Measurements from ENCODE around the gene MRPL20. TPM values are rescaled to one million over a fixed set of nuclear protein-coding genes. Genes with fewer than 3 reads are reported as not detected.
"Not testable (repeated sequence)": the region's sequence is repeated elsewhere in the genome, so short reads cannot be mapped to it uniquely, and the experiment has no call there.

Gene MRPL20
- total RNA-seq, 2 experiments from 2014 or later = 111 to 117 TPM

DNA sequence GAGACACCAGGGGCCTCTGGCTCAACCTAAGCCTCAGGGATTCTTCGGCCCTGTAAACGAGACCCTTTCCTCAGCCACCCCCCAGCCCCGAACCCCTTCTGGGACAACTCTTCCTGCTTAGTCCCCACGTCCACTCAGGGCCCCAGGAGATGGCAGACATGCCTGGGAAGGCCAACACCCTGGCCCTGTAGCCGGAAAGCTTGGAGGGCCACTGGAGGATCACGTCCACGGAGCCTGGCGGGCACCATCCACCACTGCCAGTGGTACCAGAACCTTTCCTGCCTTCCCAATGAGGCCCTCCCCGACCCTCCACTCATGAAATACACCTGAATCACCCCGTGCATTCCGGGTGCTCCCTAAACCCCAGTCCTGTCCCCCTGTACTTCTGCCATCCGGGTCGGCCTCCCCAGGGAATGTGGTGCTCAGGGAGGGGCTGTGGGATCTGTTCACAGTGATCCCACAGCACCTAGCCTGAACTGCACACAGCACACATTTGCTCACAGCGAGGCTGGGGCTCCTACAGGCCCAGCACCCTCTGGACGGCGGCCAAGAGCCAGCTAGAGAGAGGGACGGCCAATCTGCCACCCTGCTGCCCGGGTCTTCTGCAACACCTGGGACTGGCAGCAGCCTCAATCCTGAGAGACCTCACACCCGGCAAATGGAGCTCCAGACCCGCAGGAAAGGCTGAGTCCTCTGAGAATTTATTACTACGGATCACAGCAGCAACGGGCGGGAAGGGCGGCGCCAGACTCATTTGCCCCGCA, 33.9 kb downstream of the MRPL20 start:
- DNase-seq (no peak), ATAC-seq (no peak)
- Mint-ChIP-seq H3K36me3 (ENCODE audit: low read depth) (peaks cover 15% of the 10 kb centered on the region), H3K27ac (peak overlapping the region; percentile 30), H3K4me1 (ENCODE audit: low read depth) (peaks cover 40% of the 10 kb centered on the region), H3K4me3 (peak overlapping the region; percentile 90), H3K27me3 (ENCODE audit: low read depth) (no peaks in the 10 kb centered on the region), H3K9me3 (ENCODE audit: insufficient read depth) (no peaks in the 10 kb centered on the region)
- POLR2A ChIA-PET = interaction anchor here (0.6 to 0.9 kb wide), 3 partner anchors 26 to 251 kb away, joined by 3 read pairs; partner anchors contain the start of gene CCNL2
- CTCF ChIA-PET = interaction anchor here (0.7 to 1.6 kb wide), 8 partner anchors 15 to 341 kb away, joined by 3 to 8 read pairs (median 4); partner anchors contain the start of gene TAS1R3

DNA sequence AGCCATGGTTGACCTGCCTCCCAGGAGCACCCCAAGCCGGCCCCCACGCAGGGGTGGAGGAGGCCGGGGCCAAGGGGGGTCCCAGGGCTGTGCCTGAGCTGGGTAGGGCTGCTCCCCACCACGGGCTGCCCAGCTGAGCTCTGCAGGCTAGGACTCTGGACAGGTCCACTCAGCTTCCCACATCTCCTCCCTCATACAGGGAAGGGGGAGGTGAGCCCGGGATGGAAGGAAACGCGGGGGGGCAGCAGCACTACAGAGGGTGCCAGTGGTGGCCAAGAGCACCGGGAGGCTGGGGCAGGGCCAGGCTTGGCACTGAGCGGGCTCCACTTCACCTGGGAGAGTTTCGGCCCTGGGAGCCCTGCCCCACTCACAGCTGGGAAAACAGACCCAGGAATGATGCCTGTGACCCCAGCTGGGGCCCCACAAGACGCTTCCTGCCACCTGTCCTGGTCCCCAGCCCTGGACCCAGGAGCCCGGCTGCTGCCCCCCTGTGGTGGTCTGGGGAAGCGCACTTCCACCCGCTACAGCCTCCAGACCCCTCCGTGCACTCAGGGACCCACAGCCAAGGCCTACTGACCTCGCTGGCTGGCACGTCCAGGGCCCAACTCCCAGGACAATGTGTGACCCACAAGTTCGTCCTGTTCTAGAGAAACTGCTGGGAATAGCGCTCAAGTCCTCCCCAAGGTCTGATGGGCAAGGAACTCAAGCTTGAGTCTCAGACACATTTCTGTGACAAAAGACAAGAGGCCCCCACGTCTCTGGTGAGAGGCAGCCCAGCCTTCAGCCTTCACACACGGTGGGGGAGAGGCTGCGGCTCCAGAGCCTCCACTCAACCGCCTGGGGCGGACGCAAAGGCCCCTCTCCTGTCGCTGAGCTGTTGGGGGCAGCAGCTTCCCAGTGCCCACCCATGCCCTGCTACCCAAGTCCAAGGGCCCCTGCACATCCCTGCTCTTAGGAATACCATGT, 35.1 kb downstream of the MRPL20 start:
- Mint-ChIP-seq H3K9me3 (ENCODE audit: insufficient read depth) (no peaks in the 10 kb centered on the region), H3K36me3 (ENCODE audit: low read depth) (peaks cover 15% of the 10 kb centered on the region), H3K27ac (peak overlapping the region; percentile 62), H3K4me3 (peak overlapping the region; percentile 58), H3K27me3 (ENCODE audit: low read depth) (no peaks in the 10 kb centered on the region), H3K4me1 (ENCODE audit: low read depth) (peaks cover 40% of the 10 kb centered on the region)
- CTCF ChIA-PET = interaction anchor here (0.6 to 1.9 kb wide), 23 partner anchors 9 to 359 kb away, joined by 3 to 14 read pairs (median 4); partner anchors contain the start of genes CCNL2, DVL1, ISG15 and TAS1R3
- ATAC-seq = peak; percentile 43
- POLR2A ChIA-PET = interaction anchor here (0.6 to 1.2 kb wide), 4 partner anchors 18 to 45 kb away, joined by 3 read pairs; partner anchors contain the start of gene CCNL2
- peak; percentile 85 for DNase-seq

DNA sequence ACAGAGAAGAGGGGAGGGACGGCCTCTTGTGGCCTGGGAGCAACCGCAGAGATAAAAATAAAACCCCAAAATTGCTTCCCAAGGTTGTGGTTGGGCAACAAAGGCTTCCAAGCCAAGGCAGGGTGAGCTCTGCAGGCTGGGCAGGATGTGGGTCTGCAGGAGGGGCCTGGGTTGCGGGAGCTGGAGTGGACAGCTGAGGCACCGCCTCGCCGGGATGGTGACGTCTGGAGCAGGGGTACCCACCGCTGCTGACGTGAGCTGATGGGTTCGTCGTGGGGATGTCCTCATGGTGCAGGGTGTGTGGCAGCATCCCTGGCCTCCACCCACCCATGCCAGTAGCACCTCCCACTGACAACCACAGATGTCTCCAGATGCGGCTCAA, 35.7 kb downstream of the MRPL20 start:
- ATAC-seq (peak; percentile 33), DNase-seq (peak; percentile 83)
- no peaks in the 10 kb centered on the region for H3K9me3 Mint-ChIP-seq (ENCODE audit: insufficient read depth)
- POLR2A ChIA-PET = interaction anchor here (1.2 to 1.5 kb wide), 2 partner anchors 17 to 20 kb away, joined by 3 to 4 read pairs; no protein-coding TSS in a partner anchor
- peak overlapping the region; percentile 62 for H3K27ac Mint-ChIP-seq
- H3K4me1 Mint-ChIP-seq (ENCODE audit: low read depth) = peaks cover 38% of the 10 kb centered on the region
- H3K4me3 Mint-ChIP-seq = peak overlapping the region; percentile 32
- H3K36me3 Mint-ChIP-seq (ENCODE audit: low read depth) = peaks cover 15% of the 10 kb centered on the region
- CTCF ChIA-PET = interaction anchor here (0.7 to 1.9 kb wide), 13 partner anchors 9 to 358 kb away, joined by 3 to 14 read pairs (median 4); partner anchors contain the start of genes CCNL2, DVL1, ISG15 and TAS1R3
- H3K27me3 Mint-ChIP-seq (ENCODE audit: low read depth) = no peaks in the 10 kb centered on the region

DNA sequence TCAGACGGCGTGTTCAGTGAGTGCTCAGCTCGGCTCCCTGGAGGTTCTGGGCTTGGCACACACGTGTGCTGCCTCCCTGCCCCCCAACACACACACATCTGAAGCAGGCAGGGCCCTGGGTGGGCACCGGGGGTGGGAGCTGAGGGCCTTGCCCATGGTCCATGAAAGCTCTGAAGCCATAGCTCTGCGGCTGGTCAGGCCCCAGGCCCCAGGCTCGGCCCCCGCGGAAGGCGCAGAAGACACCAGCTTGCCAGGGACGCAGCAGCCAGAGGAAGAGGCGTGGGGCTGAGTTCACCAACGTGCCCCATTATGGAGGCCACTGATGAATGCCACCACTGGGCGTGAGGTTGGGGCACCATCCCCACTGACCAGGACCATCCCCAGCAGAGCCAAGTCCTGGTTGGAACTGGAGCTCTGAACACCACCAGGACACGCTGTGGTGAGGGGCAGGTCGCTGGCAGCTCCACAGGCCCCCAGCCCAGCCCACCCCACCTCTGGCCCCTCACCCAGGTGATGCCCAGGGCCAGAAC, 36.3 kb downstream of the MRPL20 start:
- H3K27me3 Mint-ChIP-seq (ENCODE audit: low read depth) = no peaks in the 10 kb centered on the region

DNA sequence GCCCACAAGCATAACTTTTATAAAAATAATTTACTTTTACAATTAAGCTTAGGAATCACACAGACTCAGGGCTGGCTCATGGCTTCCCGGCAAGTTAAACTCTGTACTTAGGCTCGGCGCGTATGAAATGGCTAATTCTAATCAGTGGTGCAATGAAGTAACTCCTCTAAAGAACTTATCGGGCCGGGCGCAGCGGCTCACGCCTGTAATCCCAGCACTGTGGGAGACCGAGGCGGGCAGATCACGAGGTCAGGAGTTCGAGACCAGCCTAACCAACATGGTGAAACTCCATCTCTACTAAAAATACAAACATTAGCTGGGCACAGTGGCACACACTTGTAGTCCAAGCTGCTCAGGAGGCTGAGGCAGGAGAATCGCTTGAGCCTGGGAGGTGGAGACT, 37.0 kb downstream of the MRPL20 start:
- H3K4me3 Mint-ChIP-seq; H3K27ac Mint-ChIP-seq; H3K9me3 Mint-ChIP-seq (ENCODE audit: insufficient read depth); H3K27me3 Mint-ChIP-seq (ENCODE audit: low read depth); DNase-seq; CTCF ChIA-PET; ATAC-seq: not testable (repeated sequence)
- POLR2A ChIA-PET = interaction anchor here (1.5 kb wide), 1 partner anchor 19 kb away, joined by 4 read pairs; no protein-coding TSS in a partner anchor
- Mint-ChIP-seq H3K36me3 (ENCODE audit: low read depth) (peaks cover 13% of the 10 kb centered on the region), H3K4me1 (ENCODE audit: low read depth) (peaks cover 34% of the 10 kb centered on the region)

More for the DNA sequence above, 36.3 kb downstream of the MRPL20 start:
- peaks cover 15% of the 10 kb centered on the region for H3K36me3 Mint-ChIP-seq (ENCODE audit: low read depth)
- CTCF ChIA-PET = interaction anchor here (1.0 to 1.9 kb wide), 7 partner anchors 8 to 248 kb away, joined by 3 to 14 read pairs (median 4); partner anchors contain the start of genes CCNL2 and DVL1
- H3K4me1 Mint-ChIP-seq (ENCODE audit: low read depth) = peaks cover 34% of the 10 kb centered on the region
- ATAC-seq (no peak), DNase-seq (no peak)
- POLR2A ChIA-PET = interaction anchor here (1.2 to 1.5 kb wide), 2 partner anchors 17 to 19 kb away, joined by 3 to 4 read pairs; no protein-coding TSS in a partner anchor
- H3K4me3 Mint-ChIP-seq = no peak overlapping the region
- H3K9me3 Mint-ChIP-seq (ENCODE audit: insufficient read depth) = no peaks in the 10 kb centered on the region
- no peak overlapping the region for H3K27ac Mint-ChIP-seq

DNA sequence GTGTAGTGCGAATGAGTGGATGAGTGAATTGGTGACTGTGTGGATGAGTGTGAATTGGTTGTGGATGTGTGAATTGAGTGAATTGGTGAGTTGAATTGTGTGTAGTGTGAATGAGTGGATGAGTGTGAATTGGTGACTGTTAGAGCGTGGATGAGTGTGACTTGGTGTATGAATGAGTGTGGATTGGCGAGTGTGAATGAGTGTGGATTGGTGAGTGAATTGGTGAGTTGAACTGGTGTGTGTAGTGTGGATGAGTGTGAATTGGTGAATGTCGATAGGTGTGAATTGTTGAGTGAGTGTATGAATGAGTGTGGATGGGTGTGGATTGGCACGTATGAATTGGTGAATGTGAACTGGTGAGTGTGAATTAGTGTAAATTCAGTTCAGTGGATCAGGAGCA, 39.8 kb downstream of the MRPL20 start:
- ChIA-PET POLR2A (no interaction called here), CTCF (no interaction called here)
- Mint-ChIP-seq H3K4me3 (no peak overlapping the region), H3K9me3 (ENCODE audit: insufficient read depth) (no peaks in the 10 kb centered on the region), H3K36me3 (ENCODE audit: low read depth) (peaks cover 2% of the 10 kb centered on the region), H3K27ac (no peak overlapping the region), H3K27me3 (ENCODE audit: low read depth) (no peaks in the 10 kb centered on the region), H3K4me1 (ENCODE audit: low read depth) (peaks cover 16% of the 10 kb centered on the region)
- DNase-seq (no peak), ATAC-seq (no peak)

DNA sequence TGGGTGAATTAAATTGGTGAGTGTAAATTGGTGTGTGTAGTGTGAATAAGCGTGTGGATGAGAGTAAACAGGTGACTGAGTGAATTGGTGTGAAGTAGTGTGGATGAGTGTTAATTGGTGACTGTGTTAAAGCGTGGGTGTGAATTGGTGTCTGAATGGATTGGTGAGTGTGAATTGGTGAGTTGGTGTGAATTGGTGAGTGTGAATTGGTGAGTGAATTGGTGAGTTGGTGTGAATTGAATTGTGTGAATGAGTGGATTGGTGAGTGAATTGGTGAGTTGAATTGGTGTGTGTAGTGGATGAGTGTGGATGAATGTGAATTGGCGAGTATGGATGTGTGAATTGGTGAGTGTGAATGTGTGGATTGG, 40.4 kb downstream of the MRPL20 start:
- POLR2A ChIA-PET = no interaction called here
- Mint-ChIP-seq H3K27me3 (ENCODE audit: low read depth) (peaks cover 5% of the 10 kb centered on the region), H3K4me1 (ENCODE audit: low read depth) (peaks cover 12% of the 10 kb centered on the region), H3K27ac (no peak overlapping the region), H3K4me3 (no peak overlapping the region), H3K9me3 (ENCODE audit: insufficient read depth) (no peaks in the 10 kb centered on the region), H3K36me3 (ENCODE audit: low read depth) (no peaks in the 10 kb centered on the region)
- CTCF ChIA-PET = no interaction called here
- no peak for DNase-seq
- ATAC-seq = no peak

DNA sequence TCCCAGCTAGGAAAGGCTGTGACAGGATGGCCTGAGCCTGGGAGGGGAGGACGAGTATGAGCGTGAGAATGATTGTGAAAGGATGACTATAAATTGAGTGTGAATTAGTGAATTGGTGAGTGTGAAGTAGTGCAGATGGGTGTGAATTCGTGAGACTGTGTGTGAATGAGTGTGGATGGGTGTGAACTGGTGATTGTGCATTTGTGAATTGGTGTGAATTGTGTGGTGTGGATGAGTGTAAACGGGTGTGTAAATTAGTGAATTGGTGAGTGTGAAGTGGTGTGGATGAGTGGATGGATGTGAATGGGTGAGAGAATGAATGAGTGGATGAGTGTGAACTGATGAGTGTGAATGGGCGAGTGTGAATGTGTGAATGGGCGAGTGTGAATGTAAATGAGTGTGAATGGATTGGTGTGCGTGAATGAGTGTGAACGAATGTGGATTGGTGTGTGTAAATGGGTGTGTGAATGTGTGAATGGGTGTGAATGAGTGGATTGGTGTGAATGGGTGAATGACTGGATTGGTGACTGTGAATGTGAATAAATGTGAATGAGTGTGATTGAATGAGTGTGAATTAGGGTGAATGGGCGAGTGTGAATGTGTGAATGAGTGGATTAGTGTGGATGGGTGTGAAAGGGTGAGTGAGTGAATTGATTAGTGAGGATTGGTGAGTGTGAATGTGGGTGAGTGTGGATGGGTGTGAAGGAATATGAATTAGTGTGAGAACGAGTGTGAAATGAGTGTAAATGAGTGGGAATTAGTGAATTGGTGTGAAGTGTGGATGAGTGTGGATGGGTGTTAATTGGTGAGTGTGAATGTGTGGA, 41.0 kb downstream of the MRPL20 start:
- no peak for DNase-seq
- H3K4me3 Mint-ChIP-seq = no peak overlapping the region
- CTCF ChIA-PET = no interaction called here
- peaks cover 5% of the 10 kb centered on the region for H3K27me3 Mint-ChIP-seq (ENCODE audit: low read depth)
- no peak for ATAC-seq
- no peak overlapping the region for H3K27ac Mint-ChIP-seq
- peaks cover 6% of the 10 kb centered on the region for H3K4me1 Mint-ChIP-seq (ENCODE audit: low read depth)
- POLR2A ChIA-PET = no interaction called here
- H3K36me3 Mint-ChIP-seq (ENCODE audit: low read depth) = no peaks in the 10 kb centered on the region
- no peaks in the 10 kb centered on the region for H3K9me3 Mint-ChIP-seq (ENCODE audit: insufficient read depth)

DNA sequence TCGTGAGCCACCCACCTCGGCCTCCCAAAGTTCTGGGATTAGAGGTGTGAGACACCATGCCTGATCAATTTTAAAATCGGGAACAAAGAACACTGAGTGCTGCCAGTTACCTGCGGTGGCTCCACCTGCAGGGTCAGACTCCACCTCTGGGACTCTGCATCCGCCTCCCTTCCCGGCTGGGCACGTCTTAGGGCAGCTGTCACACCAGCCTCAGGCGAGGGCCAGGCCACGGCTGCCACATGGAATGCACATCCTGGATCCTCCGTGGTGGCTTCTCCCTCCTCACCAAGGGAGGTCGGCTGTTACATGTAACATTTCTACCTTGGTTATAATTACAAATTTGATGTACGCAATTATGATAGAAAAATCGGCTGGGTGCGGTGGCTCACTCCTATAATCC, 42.8 kb downstream of the MRPL20 start:
- no peaks in the 10 kb centered on the region for H3K36me3 Mint-ChIP-seq (ENCODE audit: low read depth)
- CTCF ChIA-PET = no interaction called here

DNA sequence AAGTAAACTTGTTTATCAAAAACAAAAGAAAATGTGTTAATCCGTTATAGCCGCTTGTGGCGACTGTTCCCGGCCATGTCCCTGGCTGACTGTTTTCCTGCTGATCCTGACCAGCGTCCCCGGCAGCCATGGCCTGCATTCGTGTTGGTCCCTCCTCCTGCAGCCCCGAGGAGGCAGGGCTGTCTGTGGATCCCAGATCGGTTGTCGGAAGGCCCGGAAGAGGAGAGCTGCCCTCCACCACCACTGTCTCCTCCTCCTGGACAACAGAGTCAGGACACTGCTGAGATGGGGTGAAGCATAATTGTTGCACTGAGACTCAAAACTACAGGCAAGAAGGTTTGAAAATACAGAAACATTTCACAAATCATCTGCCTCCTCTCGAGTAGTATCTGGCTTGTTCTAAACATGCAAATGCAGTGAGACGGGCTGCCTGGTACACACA, 45.1 kb downstream of the MRPL20 start:
- H3K4me1 Mint-ChIP-seq (ENCODE audit: low read depth) = peaks cover 18% of the 10 kb centered on the region
- no peak overlapping the region for H3K4me3 Mint-ChIP-seq
- no peak for DNase-seq
- CTCF ChIA-PET = interaction anchor here (1.6 kb wide), 1 partner anchor 9 kb away, joined by 4 read pairs; no protein-coding TSS in a partner anchor
- H3K36me3 Mint-ChIP-seq (ENCODE audit: low read depth) = no peaks in the 10 kb centered on the region
- ATAC-seq = no peak
- POLR2A ChIA-PET = no interaction called here
- no peak overlapping the region for H3K27ac Mint-ChIP-seq
- H3K9me3 Mint-ChIP-seq (ENCODE audit: insufficient read depth) = no peaks in the 10 kb centered on the region
- H3K27me3 Mint-ChIP-seq (ENCODE audit: low read depth) = peaks cover 16% of the 10 kb centered on the region

More for the DNA sequence above, 42.8 kb downstream of the MRPL20 start:
- POLR2A ChIA-PET = no interaction called here
- H3K27ac Mint-ChIP-seq = no peak overlapping the region
- no peak for ATAC-seq
- H3K27me3 Mint-ChIP-seq (ENCODE audit: low read depth) = peaks cover 12% of the 10 kb centered on the region
- H3K4me1 Mint-ChIP-seq (ENCODE audit: low read depth) = peaks cover 4% of the 10 kb centered on the region
- no peak for DNase-seq
- no peaks in the 10 kb centered on the region for H3K9me3 Mint-ChIP-seq (ENCODE audit: insufficient read depth)
- H3K4me3 Mint-ChIP-seq = no peak overlapping the region
